Measurements from ENCODE around the gene NUCB2. TPM values are rescaled to one million over a fixed set of nuclear protein-coding genes. Genes with fewer than 3 reads are reported as not detected.

NUCB2 gene
- polyA plus RNA-seq, 3 donors: 59.6 to 75.0 (median 74.2) TPM

- DNase-seq: no peak
Observed at GRCh38 chr11:17378655-17379054, 102.1 kb downstream of the NUCB2 start.

- DNase-seq: no peak
Observed at GRCh38 chr11:17379383-17380180, 103.0 kb downstream of the NUCB2 start.

GRCh38 chr11:17381156-17381555 is 104.6 kb downstream of the NUCB2 start:
- DNase-seq: no peak

Other genes starting within 250 kb of the NUCB2 start
- gene RPS13, start 199.1 kb upstream of the NUCB2 start, polyA plus RNA-seq (ENCODE audit: insufficient read length in 3 of 3): 1,000 to 10,000 TPM; 1,105 to 1,361 (median 1,138) TPM
- 10 to 100 TPM; 50.3 to 68.2 (median 64.5) TPM for gene PIK3C2A, start 68.8 kb upstream of the NUCB2 start, polyA plus RNA-seq (ENCODE audit: insufficient read length in 3 of 3)
- gene NCR3LG1, start 75.1 kb downstream of the NUCB2 start, polyA plus RNA-seq (ENCODE audit: insufficient read length in 3 of 3): 1 to 10 TPM; 1.2 to 2.3 (median 2.3) TPM
- gene KCNJ11, start 111.9 kb downstream of the NUCB2 start, polyA plus RNA-seq (ENCODE audit: insufficient read length in 3 of 3): 1 to 10 TPM; 2.6 to 3.2 (median 3.0) TPM
- 1 to 10 TPM; 1.1 to 2.5 (median 1.7) TPM for gene ABCC8, start 200.1 kb downstream of the NUCB2 start, polyA plus RNA-seq (ENCODE audit: insufficient read length in 3 of 3)

Data from renal pelvis (tissue), 4 donors.